Measurements from ENCODE around the gene NAAA. TPM values are rescaled to one million over a fixed set of nuclear protein-coding genes. Genes with fewer than 3 reads are reported as not detected.

The NAAA gene
- total and polyA plus RNA-seq, 2 of the 4 experiments (the other 2 are of a cell fraction) = 17.6 to 26.4 TPM

GRCh38 chr4:75935628-75936027, 5.2 kb downstream of the NAAA start:
- no peak overlapping the region for H4K91ac ChIP-seq (ENCODE audit: insufficient read depth, low read depth, low read length)
- no TSS peak for BruUV-seq (replicated peaks)
- H2BK5ac ChIP-seq (ENCODE audit: low read depth, low read length, poor library complexity, severe bottlenecking) = no peak overlapping the region
- dilution Hi-C loops (cut with HindIII; ENCODE audit: low sequenced_read_pairs, unreplicated experiment) = no loop called here
- no peak overlapping the region for H2BK120ac ChIP-seq (ENCODE audit: low read depth, low read length)
- H3K9ac ChIP-seq (ENCODE audit: low read depth, low read length) = no peak overlapping the region
- no peak overlapping the region for H4K5ac ChIP-seq (ENCODE audit: low read depth, low read length)
- no peak overlapping the region for H3K4me2 ChIP-seq (ENCODE audit: low read depth, low read length)
- H3K4me1 ChIP-seq (ENCODE audit: control insufficient read depth, insufficient read depth, low read length) = no peaks in the 10 kb centered on the region
- H3K9me3 ChIP-seq (ENCODE audit: control insufficient read depth, insufficient read depth, low read length) = no peaks in the 10 kb centered on the region
- 0 out of 2 replicates have a peak, but pooled peaks cover 1% of the 10 kb centered on the region for H3K36me3 ChIP-seq (ENCODE audit: control insufficient read depth, insufficient read depth, low read length)
- no peak overlapping the region for H2BK20ac ChIP-seq (ENCODE audit: low read depth, low read length)
- no peak overlapping the region for H2AFZ ChIP-seq (replicated peaks; ENCODE audit: low read length, poor library complexity)
- H3K23ac ChIP-seq (ENCODE audit: low read depth, low read length) = no peak overlapping the region
- no peak overlapping the region for H3K4ac ChIP-seq (ENCODE audit: low read depth, low read length)
- H3K27ac ChIP-seq (ENCODE audit: insufficient read depth, low read length) = no peak overlapping the region
- DNase-seq (no peak), ATAC-seq (ENCODE audit: low read depth) (no peak)
- H2AK9ac ChIP-seq (replicated peaks; ENCODE audit: low read depth, low read length, poor library complexity) = no peak overlapping the region
- H3K9me1 ChIP-seq (ENCODE audit: insufficient read depth, low read length) = no peaks in the 10 kb centered on the region
- TF ChIP-seq MAZ (IDR thresholded peaks at IDR 0.05; ENCODE audit: borderline replicate concordance, low read depth, low read length) (no peak), RFX5 (IDR thresholded peaks at IDR 0.05; ENCODE audit: low read depth, low read length) (no peak), CEBPB (IDR thresholded peaks at IDR 0.05; ENCODE audit: low read depth, low read length) (no peak), MAFK (IDR thresholded peaks at IDR 0.05; ENCODE audit: low read depth, low read length) (peak; percentile 82), FOS (IDR thresholded peaks at IDR 0.05; ENCODE audit: low read depth, low read length) (no peak), RCOR1 (IDR thresholded peaks at IDR 0.05; ENCODE audit: insufficient replicate concordance, low read length) (no peak)
- no peaks in the 10 kb centered on the region for H4K20me1 ChIP-seq (ENCODE audit: insufficient read depth, low read length)
- in situ Hi-C loops (cut with MboI; ENCODE audit: low sequenced_read_pairs) = no loop called here
- H3K4me3 ChIP-seq (ENCODE audit: insufficient read depth, low read depth, low read length) = no peak overlapping the region
- H3K27me3 ChIP-seq (ENCODE audit: control insufficient read depth, insufficient read depth, low read length) = no peaks in the 10 kb centered on the region
- POLR2A ChIA-PET (ENCODE audit: unreplicated experiment) = no interaction called here
- no peak overlapping the region for H2BK15ac ChIP-seq (ENCODE audit: low read depth, low read length)
- CTCF ChIA-PET = no interaction called here
- intact Hi-C loops (cut with micrococcal nuclease) = no loop called here
- H4K8ac ChIP-seq (ENCODE audit: low read depth in 2 of 2, low read length in 2 of 2) = no peak overlapping the region
- no CpG with 5 or more reads among the region's 1 CpG for WGBS, 2 experiments (ENCODE audit: extremely low coverage in 2 of 2, insufficient read length in 1 of 2)
- no peak overlapping the region for H3K18ac ChIP-seq (ENCODE audit: low read depth, low read length)
- no peak overlapping the region for H2AK5ac ChIP-seq (ENCODE audit: low read depth, low read length)
- no peak overlapping the region for H3K14ac ChIP-seq (replicated peaks; ENCODE audit: low read depth, low read length)
- H3K79me1 ChIP-seq (ENCODE audit: low read depth in 1 of 2, low read length in 2 of 2) = peaks cover 0 to 11% of the 10 kb centered on the region in 2 experiments; a peak in 1 of 4 replicates
- H3K56ac ChIP-seq (ENCODE audit: extremely low read depth, insufficient read depth, low read length) = no peak overlapping the region

All from IMR-90 (cell line).